Smooth muscle cell (in vitro differentiated cells): Measurements from ENCODE around the gene MED17. TPM values are rescaled to one million over a fixed set of nuclear protein-coding genes. Genes with fewer than 3 reads are reported as not detected.

Source experiments
- DNase-seq: peaks from one replicate; lab custom pipeline; 2025; ENCODE audit not compliant: unreplicated experiment; lab: John Stamatoyannopoulos, UW
- H2AFZ ChIP-seq: fragments of 200-600 bp; sonication (generic); 2 replicates; pipeline ENCODE4 v1.6.0; 2016; ENCODE audit warnings: antibody characterized with exemption, low read depth, mild to moderate bottlenecking
- H3F3A ChIP-seq: fragments of 200-600 bp; sonication (generic); 2 replicates; pipeline ENCODE4 v1.6.0; 2017; ENCODE audit warnings: antibody characterized with exemption, low read depth
- H3K27ac ChIP-seq: fragments of 200-600 bp; sonication (generic); 2 replicates; pipeline ENCODE4 v1.5.1; 2016; ENCODE audit warnings: low read depth, mild to moderate bottlenecking
- H3K27me3 ChIP-seq: fragments of 200-600 bp; sonication (generic); 2 replicates; pipeline ENCODE4 v1.6.1; 2016; ENCODE audit warnings: low read depth, mild to moderate bottlenecking
- H3K36me3 ChIP-seq: fragments of 200-600 bp; sonication (generic); 2 replicates; pipeline ENCODE4 v1.5.1; 2016; ENCODE audit warnings: low read depth
- H3K4me1 ChIP-seq: fragments of 200-600 bp; sonication (generic); 2 replicates; pipeline ENCODE4 v1.5.1; 2016; ENCODE audit warnings: low read depth
- H3K4me2 ChIP-seq: fragments of 200-600 bp; sonication (generic); 2 replicates; pipeline ENCODE4 v1.6.0; 2016; ENCODE audit warnings: mild to moderate bottlenecking
- H3K4me3 ChIP-seq: fragments of 200-600 bp; sonication (generic); 2 replicates; pipeline ENCODE4 v1.5.1; 2016; ENCODE audit warnings: mild to moderate bottlenecking
- H3K79me2 ChIP-seq: fragments of 200-600 bp; sonication (generic); 2 replicates; pipeline ENCODE4 v1.6.0; 2016; ENCODE audit warnings: low read depth, mild to moderate bottlenecking
- H3K9ac ChIP-seq: fragments of 200-600 bp; sonication (generic); 2 replicates; pipeline ENCODE4 v1.6.0; 2016; ENCODE audit warnings: low read depth
- H3K9me3 ChIP-seq: fragments of 200-600 bp; sonication (generic); replicated peaks from 2 replicates; pipeline ENCODE4 v1.5.1; 2016; ENCODE audit warnings: low read depth
- H4K20me1 ChIP-seq: fragments of 200-600 bp; sonication (generic); 2 replicates; pipeline ENCODE4 v1.6.0; 2016; ENCODE audit warnings: low read depth
- WGBS: methylation state at CpG from one replicate; pipeline ENCODE4 v1.1.7; 2016; ENCODE audit warnings: low lambda C conversion rate; 5-methylcytosine and 5-hydroxymethylcytosine counted together
- polyA plus RNA-seq: library from polyadenylated mRNA; unstranded; fragments of >200 nt; fragmentation: Nextera tagmentation; extraction: Ambion mirVana; gene quantifications from 2 replicates; pipeline ENCODE4 v1.2.1, GENCODE V29; 2016
- small RNA-seq: library from RNA; depleted of rRNA; stranded (forward); fragments of <200 nt; gene quantifications from one replicate; pipeline ENCODE3, GENCODE V24; 2014
- total RNA-seq: library from RNA; depleted of rRNA; stranded (reverse); fragments of >200 nt; gene quantifications from 2 replicates; pipeline ENCODE4 v1.2.3, GENCODE V29; 2014
- TF ChIP-seq, protein P1 (sequence below): fragments of 200-600 bp; sonication (generic); IDR thresholded peaks from 2 replicates; pipeline ENCODE4 v1.5.1; 2017; ENCODE audit warnings: borderline replicate concordance, mild to moderate bottlenecking, antibody characterized with exemption; ENCODE audit not compliant: insufficient read depth, poor library complexity, severe bottlenecking

MED17 gene
- total and polyA plus RNA-seq, 2 experiments from 2014 or later = 20.2 to 30.6 TPM

DNA sequence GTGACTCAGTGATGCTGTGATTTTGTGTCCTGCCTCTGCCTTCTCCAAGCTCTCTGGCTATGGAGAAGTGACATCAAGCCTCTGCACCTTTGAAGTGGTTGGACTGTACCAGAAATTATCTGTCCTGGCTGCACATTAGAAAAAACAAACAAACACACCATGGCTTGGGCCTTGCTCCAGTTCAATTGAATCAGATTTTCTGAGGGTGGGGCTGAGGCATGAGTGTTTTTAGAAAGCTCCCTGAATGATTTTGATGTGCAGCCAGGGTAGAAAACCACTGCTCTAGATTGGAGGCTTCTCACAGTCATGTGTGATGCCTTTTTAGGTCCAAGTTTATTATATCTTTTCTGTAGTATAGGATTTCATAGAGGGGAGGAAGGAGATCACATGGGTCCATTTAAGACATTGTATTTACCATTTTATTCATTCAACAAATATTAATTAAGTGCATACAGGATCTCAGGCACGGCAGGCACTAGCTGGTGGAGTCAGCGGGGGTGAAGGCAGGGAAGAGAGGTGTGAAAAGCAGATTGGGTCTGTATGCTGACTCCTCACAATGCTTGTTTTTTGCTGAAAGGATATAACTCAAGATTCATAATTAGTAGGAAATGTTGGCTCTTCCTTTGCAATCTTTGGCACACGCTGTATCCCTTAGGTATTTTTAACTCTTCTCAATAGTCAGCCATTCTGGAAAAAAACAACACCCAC is 73.5 kb downstream of the MED17 start:
- H3F3A ChIP-seq = no peaks in the 10 kb centered on the region
- H3K4me2 ChIP-seq = no peak overlapping the region
- H2AFZ ChIP-seq = no peak overlapping the region
- H3K9ac ChIP-seq = no peak overlapping the region
- no peaks in the 10 kb centered on the region for H3K79me2 ChIP-seq
- no peak overlapping the region for H3K4me3 ChIP-seq
- no peak overlapping the region for H3K27ac ChIP-seq
- H3K9me3 ChIP-seq = no peaks in the 10 kb centered on the region
- WGBS = 88% methylated on average over 3 of the region's 3 CpGs
- no peaks in the 10 kb centered on the region for H3K27me3 ChIP-seq
- H3K36me3 ChIP-seq = no peaks in the 10 kb centered on the region
- TF ChIP-seq, protein P1, sequence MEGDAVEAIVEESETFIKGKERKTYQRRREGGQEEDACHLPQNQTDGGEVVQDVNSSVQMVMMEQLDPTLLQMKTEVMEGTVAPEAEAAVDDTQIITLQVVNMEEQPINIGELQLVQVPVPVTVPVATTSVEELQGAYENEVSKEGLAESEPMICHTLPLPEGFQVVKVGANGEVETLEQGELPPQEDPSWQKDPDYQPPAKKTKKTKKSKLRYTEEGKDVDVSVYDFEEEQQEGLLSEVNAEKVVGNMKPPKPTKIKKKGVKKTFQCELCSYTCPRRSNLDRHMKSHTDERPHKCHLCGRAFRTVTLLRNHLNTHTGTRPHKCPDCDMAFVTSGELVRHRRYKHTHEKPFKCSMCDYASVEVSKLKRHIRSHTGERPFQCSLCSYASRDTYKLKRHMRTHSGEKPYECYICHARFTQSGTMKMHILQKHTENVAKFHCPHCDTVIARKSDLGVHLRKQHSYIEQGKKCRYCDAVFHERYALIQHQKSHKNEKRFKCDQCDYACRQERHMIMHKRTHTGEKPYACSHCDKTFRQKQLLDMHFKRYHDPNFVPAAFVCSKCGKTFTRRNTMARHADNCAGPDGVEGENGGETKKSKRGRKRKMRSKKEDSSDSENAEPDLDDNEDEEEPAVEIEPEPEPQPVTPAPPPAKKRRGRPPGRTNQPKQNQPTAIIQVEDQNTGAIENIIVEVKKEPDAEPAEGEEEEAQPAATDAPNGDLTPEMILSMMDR = no peak
- no peaks in the 10 kb centered on the region for H3K4me1 ChIP-seq
- no peak for DNase-seq
- H4K20me1 ChIP-seq = no peaks in the 10 kb centered on the region

GRCh38 chr11:93858121-93858775 is 74.2 kb downstream of the MED17 start:
- DNase-seq = no peak
- TF ChIP-seq, protein P1 = no peak
- H3K9ac ChIP-seq = no peak overlapping the region

GRCh38 chr11:93861808-93862207 is 77.7 kb downstream of the MED17 start:
- H3K27me3 ChIP-seq = no peaks in the 10 kb centered on the region
- DNase-seq = no peak
- H3K9ac ChIP-seq = no peak overlapping the region
- 49% methylated on average over 4 of the region's 4 CpGs for WGBS
- H4K20me1 ChIP-seq = no peaks in the 10 kb centered on the region
- H3K9me3 ChIP-seq = no peaks in the 10 kb centered on the region
- H3K27ac ChIP-seq = no peak overlapping the region
- H2AFZ ChIP-seq = peak overlapping the region; percentile 28
- no peak overlapping the region for H3K4me2 ChIP-seq
- no peak overlapping the region for H3K4me3 ChIP-seq
- no peaks in the 10 kb centered on the region for H3K4me1 ChIP-seq
- TF ChIP-seq, protein P1 = no peak
- H3K79me2 ChIP-seq = no peaks in the 10 kb centered on the region
- no peaks in the 10 kb centered on the region for H3F3A ChIP-seq
- H3K36me3 ChIP-seq = no peaks in the 10 kb centered on the region

More at GRCh38 chr11:93858121-93858775, 74.2 kb downstream of the MED17 start:
- H3K79me2 ChIP-seq = no peaks in the 10 kb centered on the region
- no peaks in the 10 kb centered on the region for H3K4me1 ChIP-seq
- H3K4me2 ChIP-seq = no peak overlapping the region
- H3K27me3 ChIP-seq = no peaks in the 10 kb centered on the region
- no peak overlapping the region for H3K4me3 ChIP-seq
- H4K20me1 ChIP-seq = no peaks in the 10 kb centered on the region
- H2AFZ ChIP-seq = no peak overlapping the region
- no peaks in the 10 kb centered on the region for H3K36me3 ChIP-seq
- H3K27ac ChIP-seq = no peak overlapping the region
- 74% methylated on average over 3 of the region's 3 CpGs for WGBS
- no peaks in the 10 kb centered on the region for H3K9me3 ChIP-seq
- H3F3A ChIP-seq = no peaks in the 10 kb centered on the region

Small RNA genes lying within 50 kb of the gene (small RNA-seq; reads per million reads assigned to genes)
- not detected for gene RF00019
- gene SNORA40 = not detected

Other genes with a start within 250 kb of the MED17 start
- gene SMCO4, start 240.9 kb upstream of the MED17 start, total RNA-seq = 10.4 and 13.8 TPM in 2 replicates
- 37.4 and 50.7 TPM in 2 replicates for gene SMCO4, start 240.9 kb upstream of the MED17 start, polyA plus RNA-seq
- 17.3 and 23.3 TPM in 2 replicates for gene CEP295, start 122.6 kb upstream of the MED17 start, total RNA-seq
- 2.7 and 3.5 TPM in 2 replicates for gene CEP295, start 122.6 kb upstream of the MED17 start, polyA plus RNA-seq
- gene TAF1D, start 42.8 kb upstream of the MED17 start, total RNA-seq = 216 and 232 TPM in 2 replicates
- gene TAF1D, start 42.8 kb upstream of the MED17 start, polyA plus RNA-seq = 36.9 and 57.6 TPM in 2 replicates
- gene C11orf54, start 42.6 kb upstream of the MED17 start, total RNA-seq = 12.3 and 13.4 TPM in 2 replicates
- 6.3 and 8.5 TPM in 2 replicates for gene C11orf54, start 42.6 kb upstream of the MED17 start, polyA plus RNA-seq
- 0.18 TPM in 1 of 2 replicates, not detected in the other for gene VSTM5, start 66.3 kb downstream of the MED17 start, total RNA-seq
- gene VSTM5, start 66.3 kb downstream of the MED17 start, polyA plus RNA-seq = 0.30 and 0.53 TPM in 2 replicates
- 0.13 and 0.49 TPM in 2 replicates for gene HEPHL1, start 237.1 kb downstream of the MED17 start, total RNA-seq
- gene HEPHL1, start 237.1 kb downstream of the MED17 start, polyA plus RNA-seq = 0.21 and 0.48 TPM in 2 replicates